SK-N-SH (cell line): Measurements from ENCODE around the gene CADM1.

ENCODE experiments used
- CTCF ChIP-seq: fragments of 200-600 bp; sonication (generic); IDR thresholded peaks from 2 replicates; pipeline ENCODE4 v1.6.1; 2017; ENCODE audit warnings: antibody characterized with exemption, mild to moderate bottlenecking, moderate library complexity
- EP300 ChIP-seq, 2 experiments: IDR thresholded peaks; 2 replicates each; pipeline versions ENCODE4 v1.4.0 to v1.6.1; 2012; ENCODE audit warnings: borderline replicate concordance in 1 of 2, low read depth in 1 of 2, low read length in 1 of 2
- FOXM1 ChIP-seq: IDR thresholded peaks from 2 replicates; pipeline ENCODE4 v1.4.0; 2012; ENCODE audit warnings: low read depth, mild to moderate bottlenecking
- MAX ChIP-seq: IDR thresholded peaks from 2 replicates; pipeline ENCODE4 v1.4.0; 2012; ENCODE audit warnings: low read depth
- MEF2A ChIP-seq: IDR thresholded peaks from 2 replicates; pipeline ENCODE4 v1.4.0; 2012; ENCODE audit warnings: low read depth, borderline replicate concordance
- NFIC ChIP-seq: IDR thresholded peaks from 2 replicates; pipeline ENCODE4 v1.4.0; 2012; ENCODE audit warnings: borderline replicate concordance
- POLR2AphosphoS5 ChIP-seq: IDR thresholded peaks from 2 replicates; pipeline ENCODE4 v1.6.1; 2012; ENCODE audit warnings: low read depth, low read length
- RAD21 ChIP-seq: IDR thresholded peaks from 2 replicates; pipeline ENCODE4 v1.6.1; 2012; ENCODE audit warnings: mild to moderate bottlenecking, low read length
- RFX5 ChIP-seq: IDR thresholded peaks from 2 replicates; pipeline ENCODE4 v1.6.1; 2012; ENCODE audit warnings: mild to moderate bottlenecking, improper control_type of control experiment, low read length
- RXRA ChIP-seq: IDR thresholded peaks from 2 replicates; pipeline ENCODE4 v1.4.0; 2012; ENCODE audit warnings: low read depth, mild to moderate bottlenecking, borderline replicate concordance
- TAF1 ChIP-seq: IDR thresholded peaks from 2 replicates; pipeline ENCODE4 v1.6.1; 2012; ENCODE audit warnings: low read depth, mild to moderate bottlenecking, low read length, moderate library complexity, borderline replicate concordance

DNA sequence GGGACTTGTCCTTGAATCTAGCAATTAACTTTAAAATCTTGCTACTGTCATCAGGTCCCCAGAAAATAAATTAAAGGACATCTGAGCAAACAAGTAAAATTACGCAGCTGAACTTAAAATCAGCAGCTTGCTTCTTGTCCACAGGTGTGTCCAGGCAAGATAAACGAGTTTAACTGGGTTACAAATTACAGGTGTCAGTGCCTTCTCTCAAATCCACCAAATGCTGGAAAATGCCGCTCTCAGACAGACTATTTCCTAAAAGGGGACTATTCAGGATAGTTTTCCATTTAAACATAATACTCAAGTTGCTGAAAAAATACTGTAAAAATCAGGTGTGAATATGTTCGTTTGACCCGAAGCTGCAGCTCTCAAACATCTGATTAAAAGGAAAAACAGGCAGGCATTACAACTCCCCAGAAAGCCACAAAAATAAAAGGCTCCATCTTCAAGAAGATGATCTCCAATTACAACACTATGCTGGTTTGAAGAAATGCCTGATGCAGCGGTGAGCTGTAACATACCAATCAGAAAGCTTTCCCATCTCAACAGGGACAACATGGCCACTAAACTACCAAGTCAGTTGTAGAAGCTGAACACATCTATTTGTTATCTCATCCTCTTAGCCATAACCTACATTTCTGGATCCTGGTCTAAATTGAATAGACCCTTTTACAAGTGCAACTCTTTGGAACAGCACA, 82.1 kb downstream of the CADM1 start:
- no peak for TF ChIP-seq TAF1
- no peak for TF ChIP-seq RFX5
- TF ChIP-seq FOXM1 = no peak
- TF ChIP-seq CTCF = no peak
- no peak for TF ChIP-seq MAX
- TF ChIP-seq NFIC = no peak
- no peak for TF ChIP-seq EP300 (IDR thresholded peaks at IDR 0.05; ENCODE audit: borderline replicate concordance in 1 of 2, low read depth in 1 of 2, low read length in 1 of 2)
- no peak for TF ChIP-seq POLR2AphosphoS5
- TF ChIP-seq MEF2A = no peak
- TF ChIP-seq RAD21 = no peak
- TF ChIP-seq RXRA = no peak
